WTC11 (cell line): ENCODE data around the gene CCNH. TPM values are rescaled to one million over a fixed set of nuclear protein-coding genes. Genes with fewer than 3 reads are reported as not detected.

Experiments
- ATAC-seq: fragments of 200-7000 bp; cut with Tn5 transposase; 2 replicates; pipeline ENCODE4 v1.10.0; 2021; ENCODE audit warnings: mild to moderate bottlenecking, moderate library complexity
- CTCF ChIA-PET: fragments of 300-600 bp; sonication (Branson Sonifier 250); formaldehyde crosslinking; loops from one replicate; lab custom pipeline; 2021; ENCODE audit warnings: antibody characterized with exemption; lab: Charles Lee
- POLR2A ChIA-PET: fragments of 350-600 bp; sonication (Branson Sonifier 250); formaldehyde crosslinking; loops from one replicate; lab custom pipeline; 2021; ENCODE audit warnings: antibody characterized with exemption; lab: Charles Lee
- DNase-seq: peaks from one replicate; pipeline ENCODE4 v3.0.0; 2021; ENCODE audit warnings: low spot score
- H3K27ac Mint-ChIP-seq: 2 replicates; pipeline ENCODE4 v1.8.0; 2021; ENCODE audit warnings: mixed read lengths
- H3K27me3 Mint-ChIP-seq: 2 replicates; pipeline ENCODE4 v1.8.0; 2021; ENCODE audit warnings: low read depth, mild to moderate bottlenecking, moderate library complexity, mixed read lengths
- H3K36me3 Mint-ChIP-seq: 2 replicates; pipeline ENCODE4 v1.8.0; 2021; ENCODE audit warnings: mixed read lengths
- H3K4me1 Mint-ChIP-seq: 2 replicates; pipeline ENCODE4 v1.8.0; 2022; ENCODE audit warnings: mixed read lengths
- H3K4me3 Mint-ChIP-seq: 2 replicates; pipeline ENCODE4 v1.8.0; 2021; ENCODE audit warnings: mild to moderate bottlenecking, moderate library complexity, mixed read lengths
- H3K9me3 Mint-ChIP-seq: 2 replicates; pipeline ENCODE4 v1.8.0; 2021; ENCODE audit warnings: mixed read lengths
- CREB1 ChIP-seq: sonication (generic); formaldehyde crosslinking; IDR thresholded peaks from 2 replicates; pipeline ENCODE4 v1.8.0; 2023; ENCODE audit warnings: mild to moderate bottlenecking, missing genetic modification reagents
- MYBL2 ChIP-seq: sonication (generic); formaldehyde crosslinking; IDR thresholded peaks from 2 replicates; pipeline ENCODE4 v1.8.1; 2023; ENCODE audit warnings: mild to moderate bottlenecking, moderate library complexity, missing genetic modification reagents
- SMAD4 ChIP-seq: sonication (generic); formaldehyde crosslinking; IDR thresholded peaks from 2 replicates; pipeline ENCODE4 v1.8.0; 2022; ENCODE audit warnings: mild to moderate bottlenecking, missing genetic modification reagents
- SP1 ChIP-seq: sonication (generic); formaldehyde crosslinking; conservative IDR thresholded peaks from 2 replicates; pipeline ENCODE4 v1.8.1; 2022; ENCODE audit warnings: missing genetic modification reagents
- TP53 ChIP-seq: sonication (generic); formaldehyde crosslinking; IDR thresholded peaks from 2 replicates; pipeline ENCODE4 v1.8.1; 2023; ENCODE audit warnings: mild to moderate bottlenecking, missing genetic modification reagents
- ZNF138 ChIP-seq: sonication (generic); formaldehyde crosslinking; conservative IDR thresholded peaks from 2 replicates; pipeline ENCODE4 v1.8.1; 2022; ENCODE audit warnings: mild to moderate bottlenecking, moderate library complexity, missing genetic modification reagents
- ZNF317 ChIP-seq: sonication (generic); formaldehyde crosslinking; IDR thresholded peaks from 2 replicates; pipeline ENCODE4 v1.8.1; 2023; ENCODE audit warnings: low read depth, mild to moderate bottlenecking, moderate library complexity, missing genetic modification reagents, borderline replicate concordance
- ZNF396 ChIP-seq: fragments of 250-450 bp; sonication (Bioruptor Pico); IDR thresholded peaks from 2 replicates; pipeline ENCODE4 v1.8.0; 2021; ENCODE audit warnings: mild to moderate bottlenecking, moderate library complexity, borderline replicate concordance
- total RNA-seq: library from RNA; stranded (reverse); gene quantifications from 3 replicates; pipeline ENCODE4 v1.2.3, GENCODE V29; 2021
- TF ChIP-seq, protein P1 (sequence below): sonication (generic); formaldehyde crosslinking; IDR thresholded peaks from 2 replicates; pipeline ENCODE4 v1.8.0; 2022; ENCODE audit warnings: mild to moderate bottlenecking, missing genetic modification reagents
- TF ChIP-seq, protein P2 (sequence below): fragments of 250-450 bp; sonication (Bioruptor Pico); IDR thresholded peaks from 2 replicates; pipeline ENCODE4 v1.9.0; 2021; ENCODE audit warnings: mild to moderate bottlenecking, borderline replicate concordance
- TF ChIP-seq, protein P3 (sequence below): sonication (generic); formaldehyde crosslinking; IDR thresholded peaks from 2 replicates; pipeline ENCODE4 v1.8.1; 2023; ENCODE audit warnings: mild to moderate bottlenecking, missing genetic modification reagents, moderate library complexity
- TF ChIP-seq, protein P4 (sequence below): sonication (generic); formaldehyde crosslinking; IDR thresholded peaks from 2 replicates; pipeline ENCODE4 v1.8.0; 2023; ENCODE audit warnings: missing genetic modification reagents, mild to moderate bottlenecking, borderline replicate concordance
- TF ChIP-seq, protein P5 (sequence below): sonication (generic); formaldehyde crosslinking; IDR thresholded peaks from 2 replicates; pipeline ENCODE4 v1.8.1; 2023; ENCODE audit warnings: mild to moderate bottlenecking, moderate library complexity, missing genetic modification reagents
- TF ChIP-seq, protein P6 (sequence below): sonication (generic); formaldehyde crosslinking; IDR thresholded peaks from 2 replicates; pipeline ENCODE4 v1.8.1; 2023; ENCODE audit warnings: mild to moderate bottlenecking, missing genetic modification reagents, moderate library complexity
- TF ChIP-seq, protein P7 (sequence below): sonication (generic); formaldehyde crosslinking; IDR thresholded peaks from 2 replicates; pipeline ENCODE4 v1.8.1; 2022; ENCODE audit warnings: missing genetic modification reagents, borderline replicate concordance
- TF ChIP-seq, protein P8 (sequence below): sonication (generic); formaldehyde crosslinking; IDR thresholded peaks from 2 replicates; pipeline ENCODE4 v1.8.1; 2023; ENCODE audit warnings: mild to moderate bottlenecking, missing genetic modification reagents

Gene CCNH
- total RNA-seq, 1 experiment from 2014 or later = 35.3 TPM

DNA sequence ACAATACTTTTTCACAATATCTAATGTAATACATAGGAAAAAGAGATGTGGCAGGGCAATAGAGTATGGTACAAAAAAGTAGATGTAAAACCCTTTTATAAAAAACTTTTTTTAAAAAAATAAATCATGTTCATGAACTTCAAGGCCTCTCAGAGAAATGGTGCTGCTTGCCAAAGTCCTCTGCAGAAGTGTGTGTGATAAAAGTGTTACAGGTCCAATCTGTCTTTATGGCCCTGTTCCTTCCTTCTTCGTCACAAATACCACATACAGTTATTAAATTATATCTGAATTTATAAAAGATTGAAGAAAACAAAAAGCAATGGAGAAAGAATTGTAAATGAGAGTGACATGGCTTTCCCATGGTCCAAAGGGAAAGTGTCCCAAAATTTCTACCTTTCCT is 21.7 kb upstream of the CCNH start:
- no peak overlapping the region for H3K4me3 Mint-ChIP-seq
- H3K36me3 Mint-ChIP-seq = no peaks in the 10 kb centered on the region
- H3K4me1 Mint-ChIP-seq = no peaks in the 10 kb centered on the region
- DNase-seq = no peak
- peaks cover under 1% of the 10 kb centered on the region for H3K9me3 Mint-ChIP-seq
- TF ChIP-seq ZNF138 (CRISPR knock-in tag) (no peak), MYBL2 (CRISPR knock-in tag) (no peak), SMAD4 (CRISPR knock-in tag) (no peak), SP1 (CRISPR knock-in tag) (no peak), TP53 (CRISPR knock-in tag) (no peak), CREB1 (no peak)
- TF ChIP-seq, protein P1, sequence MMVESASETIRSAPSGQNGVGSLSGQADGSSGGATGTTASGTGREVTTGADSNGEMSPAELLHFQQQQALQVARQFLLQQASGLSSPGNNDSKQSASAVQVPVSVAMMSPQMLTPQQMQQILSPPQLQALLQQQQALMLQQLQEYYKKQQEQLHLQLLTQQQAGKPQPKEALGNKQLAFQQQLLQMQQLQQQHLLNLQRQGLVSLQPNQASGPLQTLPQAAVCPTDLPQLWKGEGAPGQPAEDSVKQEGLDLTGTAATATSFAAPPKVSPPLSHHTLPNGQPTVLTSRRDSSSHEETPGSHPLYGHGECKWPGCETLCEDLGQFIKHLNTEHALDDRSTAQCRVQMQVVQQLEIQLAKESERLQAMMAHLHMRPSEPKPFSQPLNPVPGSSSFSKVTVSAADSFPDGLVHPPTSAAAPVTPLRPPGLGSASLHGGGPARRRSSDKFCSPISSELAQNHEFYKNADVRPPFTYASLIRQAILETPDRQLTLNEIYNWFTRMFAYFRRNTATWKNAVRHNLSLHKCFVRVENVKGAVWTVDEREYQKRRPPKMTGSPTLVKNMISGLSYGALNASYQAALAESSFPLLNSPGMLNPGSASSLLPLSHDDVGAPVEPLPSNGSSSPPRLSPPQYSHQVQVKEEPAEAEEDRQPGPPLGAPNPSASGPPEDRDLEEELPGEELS (CRISPR knock-in tag) = no peak
- TF ChIP-seq, protein P2, sequence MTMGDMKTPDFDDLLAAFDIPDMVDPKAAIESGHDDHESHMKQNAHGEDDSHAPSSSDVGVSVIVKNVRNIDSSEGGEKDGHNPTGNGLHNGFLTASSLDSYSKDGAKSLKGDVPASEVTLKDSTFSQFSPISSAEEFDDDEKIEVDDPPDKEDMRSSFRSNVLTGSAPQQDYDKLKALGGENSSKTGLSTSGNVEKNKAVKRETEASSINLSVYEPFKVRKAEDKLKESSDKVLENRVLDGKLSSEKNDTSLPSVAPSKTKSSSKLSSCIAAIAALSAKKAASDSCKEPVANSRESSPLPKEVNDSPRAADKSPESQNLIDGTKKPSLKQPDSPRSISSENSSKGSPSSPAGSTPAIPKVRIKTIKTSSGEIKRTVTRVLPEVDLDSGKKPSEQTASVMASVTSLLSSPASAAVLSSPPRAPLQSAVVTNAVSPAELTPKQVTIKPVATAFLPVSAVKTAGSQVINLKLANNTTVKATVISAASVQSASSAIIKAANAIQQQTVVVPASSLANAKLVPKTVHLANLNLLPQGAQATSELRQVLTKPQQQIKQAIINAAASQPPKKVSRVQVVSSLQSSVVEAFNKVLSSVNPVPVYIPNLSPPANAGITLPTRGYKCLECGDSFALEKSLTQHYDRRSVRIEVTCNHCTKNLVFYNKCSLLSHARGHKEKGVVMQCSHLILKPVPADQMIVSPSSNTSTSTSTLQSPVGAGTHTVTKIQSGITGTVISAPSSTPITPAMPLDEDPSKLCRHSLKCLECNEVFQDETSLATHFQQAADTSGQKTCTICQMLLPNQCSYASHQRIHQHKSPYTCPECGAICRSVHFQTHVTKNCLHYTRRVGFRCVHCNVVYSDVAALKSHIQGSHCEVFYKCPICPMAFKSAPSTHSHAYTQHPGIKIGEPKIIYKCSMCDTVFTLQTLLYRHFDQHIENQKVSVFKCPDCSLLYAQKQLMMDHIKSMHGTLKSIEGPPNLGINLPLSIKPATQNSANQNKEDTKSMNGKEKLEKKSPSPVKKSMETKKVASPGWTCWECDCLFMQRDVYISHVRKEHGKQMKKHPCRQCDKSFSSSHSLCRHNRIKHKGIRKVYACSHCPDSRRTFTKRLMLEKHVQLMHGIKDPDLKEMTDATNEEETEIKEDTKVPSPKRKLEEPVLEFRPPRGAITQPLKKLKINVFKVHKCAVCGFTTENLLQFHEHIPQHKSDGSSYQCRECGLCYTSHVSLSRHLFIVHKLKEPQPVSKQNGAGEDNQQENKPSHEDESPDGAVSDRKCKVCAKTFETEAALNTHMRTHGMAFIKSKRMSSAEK (CRISPR knock-in tag) = no peak
- TF ChIP-seq, protein P3, sequence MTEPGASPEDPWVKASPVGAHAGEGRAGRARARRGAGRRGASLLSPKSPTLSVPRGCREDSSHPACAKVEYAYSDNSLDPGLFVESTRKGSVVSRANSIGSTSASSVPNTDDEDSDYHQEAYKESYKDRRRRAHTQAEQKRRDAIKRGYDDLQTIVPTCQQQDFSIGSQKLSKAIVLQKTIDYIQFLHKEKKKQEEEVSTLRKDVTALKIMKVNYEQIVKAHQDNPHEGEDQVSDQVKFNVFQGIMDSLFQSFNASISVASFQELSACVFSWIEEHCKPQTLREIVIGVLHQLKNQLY (CRISPR knock-in tag) = no peak
- TF ChIP-seq, protein P4, sequence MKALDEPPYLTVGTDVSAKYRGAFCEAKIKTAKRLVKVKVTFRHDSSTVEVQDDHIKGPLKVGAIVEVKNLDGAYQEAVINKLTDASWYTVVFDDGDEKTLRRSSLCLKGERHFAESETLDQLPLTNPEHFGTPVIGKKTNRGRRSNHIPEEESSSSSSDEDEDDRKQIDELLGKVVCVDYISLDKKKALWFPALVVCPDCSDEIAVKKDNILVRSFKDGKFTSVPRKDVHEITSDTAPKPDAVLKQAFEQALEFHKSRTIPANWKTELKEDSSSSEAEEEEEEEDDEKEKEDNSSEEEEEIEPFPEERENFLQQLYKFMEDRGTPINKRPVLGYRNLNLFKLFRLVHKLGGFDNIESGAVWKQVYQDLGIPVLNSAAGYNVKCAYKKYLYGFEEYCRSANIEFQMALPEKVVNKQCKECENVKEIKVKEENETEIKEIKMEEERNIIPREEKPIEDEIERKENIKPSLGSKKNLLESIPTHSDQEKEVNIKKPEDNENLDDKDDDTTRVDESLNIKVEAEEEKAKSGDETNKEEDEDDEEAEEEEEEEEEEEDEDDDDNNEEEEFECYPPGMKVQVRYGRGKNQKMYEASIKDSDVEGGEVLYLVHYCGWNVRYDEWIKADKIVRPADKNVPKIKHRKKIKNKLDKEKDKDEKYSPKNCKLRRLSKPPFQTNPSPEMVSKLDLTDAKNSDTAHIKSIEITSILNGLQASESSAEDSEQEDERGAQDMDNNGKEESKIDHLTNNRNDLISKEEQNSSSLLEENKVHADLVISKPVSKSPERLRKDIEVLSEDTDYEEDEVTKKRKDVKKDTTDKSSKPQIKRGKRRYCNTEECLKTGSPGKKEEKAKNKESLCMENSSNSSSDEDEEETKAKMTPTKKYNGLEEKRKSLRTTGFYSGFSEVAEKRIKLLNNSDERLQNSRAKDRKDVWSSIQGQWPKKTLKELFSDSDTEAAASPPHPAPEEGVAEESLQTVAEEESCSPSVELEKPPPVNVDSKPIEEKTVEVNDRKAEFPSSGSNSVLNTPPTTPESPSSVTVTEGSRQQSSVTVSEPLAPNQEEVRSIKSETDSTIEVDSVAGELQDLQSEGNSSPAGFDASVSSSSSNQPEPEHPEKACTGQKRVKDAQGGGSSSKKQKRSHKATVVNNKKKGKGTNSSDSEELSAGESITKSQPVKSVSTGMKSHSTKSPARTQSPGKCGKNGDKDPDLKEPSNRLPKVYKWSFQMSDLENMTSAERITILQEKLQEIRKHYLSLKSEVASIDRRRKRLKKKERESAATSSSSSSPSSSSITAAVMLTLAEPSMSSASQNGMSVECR (CRISPR knock-in tag) = no peak
- TF ChIP-seq, all 79 proteins: peak for 0
- Mint-ChIP-seq H3K27me3 (no peaks in the 10 kb centered on the region), H3K27ac (no peak overlapping the region)
- ATAC-seq = no peak
- POLR2A ChIA-PET = no interaction called here
- CTCF ChIA-PET = no interaction called here

DNA sequence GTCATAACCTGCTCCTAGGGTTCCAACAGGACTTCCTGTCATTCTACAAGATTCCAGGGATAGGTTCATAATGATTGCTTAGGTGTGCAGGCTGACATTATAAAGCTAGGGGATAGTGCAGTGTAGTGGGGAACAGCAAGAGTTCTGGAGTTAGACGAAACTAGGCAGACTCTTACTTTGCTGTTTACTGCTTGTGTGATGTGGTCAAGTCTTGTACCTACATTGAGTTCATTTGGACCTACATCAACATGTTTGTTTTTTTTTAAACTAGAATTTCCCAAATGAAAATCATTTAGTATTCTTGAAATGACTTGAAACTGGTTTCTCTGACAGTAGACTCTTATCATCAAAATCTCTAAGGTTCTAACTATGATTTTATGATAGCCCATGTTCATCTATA is 21.2 kb upstream of the CCNH start:
- CTCF ChIA-PET = no interaction called here
- no peak for ATAC-seq
- Mint-ChIP-seq H3K4me1 (no peaks in the 10 kb centered on the region), H3K4me3 (no peak overlapping the region), H3K36me3 (no peaks in the 10 kb centered on the region), H3K27ac (no peak overlapping the region), H3K27me3 (no peaks in the 10 kb centered on the region), H3K9me3 (no peaks in the 10 kb centered on the region)
- POLR2A ChIA-PET = interaction anchor here (0.6 kb wide), 1 partner anchor 31 kb away, joined by 4 read pairs; no protein-coding TSS in a partner anchor
- DNase-seq = no peak
- TF ChIP-seq, protein P5, sequence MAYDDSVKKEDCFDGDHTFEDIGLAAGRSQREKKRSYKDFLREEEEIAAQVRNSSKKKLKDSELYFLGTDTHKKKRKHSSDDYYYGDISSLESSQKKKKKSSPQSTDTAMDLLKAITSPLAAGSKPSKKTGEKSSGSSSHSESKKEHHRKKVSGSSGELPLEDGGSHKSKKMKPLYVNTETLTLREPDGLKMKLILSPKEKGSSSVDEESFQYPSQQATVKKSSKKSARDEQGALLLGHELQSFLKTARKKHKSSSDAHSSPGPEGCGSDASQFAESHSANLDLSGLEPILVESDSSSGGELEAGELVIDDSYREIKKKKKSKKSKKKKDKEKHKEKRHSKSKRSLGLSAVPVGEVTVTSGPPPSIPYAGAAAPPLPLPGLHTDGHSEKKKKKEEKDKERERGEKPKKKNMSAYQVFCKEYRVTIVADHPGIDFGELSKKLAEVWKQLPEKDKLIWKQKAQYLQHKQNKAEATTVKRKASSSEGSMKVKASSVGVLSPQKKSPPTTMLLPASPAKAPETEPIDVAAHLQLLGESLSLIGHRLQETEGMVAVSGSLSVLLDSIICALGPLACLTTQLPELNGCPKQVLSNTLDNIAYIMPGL (CRISPR knock-in tag) = no peak
- TF ChIP-seq ZNF396 (CRISPR knock-in tag) = no peak
- TF ChIP-seq, protein P6, sequence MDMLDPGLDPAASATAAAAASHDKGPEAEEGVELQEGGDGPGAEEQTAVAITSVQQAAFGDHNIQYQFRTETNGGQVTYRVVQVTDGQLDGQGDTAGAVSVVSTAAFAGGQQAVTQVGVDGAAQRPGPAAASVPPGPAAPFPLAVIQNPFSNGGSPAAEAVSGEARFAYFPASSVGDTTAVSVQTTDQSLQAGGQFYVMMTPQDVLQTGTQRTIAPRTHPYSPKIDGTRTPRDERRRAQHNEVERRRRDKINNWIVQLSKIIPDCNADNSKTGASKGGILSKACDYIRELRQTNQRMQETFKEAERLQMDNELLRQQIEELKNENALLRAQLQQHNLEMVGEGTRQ (CRISPR knock-in tag) = no peak
- TF ChIP-seq, protein P7, sequence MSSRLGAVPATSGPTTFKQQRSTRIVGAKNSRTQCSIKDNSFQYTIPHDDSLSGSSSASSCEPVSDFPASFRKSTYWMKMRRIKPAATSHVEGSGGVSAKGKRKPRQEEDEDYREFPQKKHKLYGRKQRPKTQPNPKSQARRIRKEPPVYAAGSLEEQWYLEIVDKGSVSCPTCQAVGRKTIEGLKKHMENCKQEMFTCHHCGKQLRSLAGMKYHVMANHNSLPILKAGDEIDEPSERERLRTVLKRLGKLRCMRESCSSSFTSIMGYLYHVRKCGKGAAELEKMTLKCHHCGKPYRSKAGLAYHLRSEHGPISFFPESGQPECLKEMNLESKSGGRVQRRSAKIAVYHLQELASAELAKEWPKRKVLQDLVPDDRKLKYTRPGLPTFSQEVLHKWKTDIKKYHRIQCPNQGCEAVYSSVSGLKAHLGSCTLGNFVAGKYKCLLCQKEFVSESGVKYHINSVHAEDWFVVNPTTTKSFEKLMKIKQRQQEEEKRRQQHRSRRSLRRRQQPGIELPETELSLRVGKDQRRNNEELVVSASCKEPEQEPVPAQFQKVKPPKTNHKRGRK (CRISPR knock-in tag) = no peak
- TF ChIP-seq, protein P8, sequence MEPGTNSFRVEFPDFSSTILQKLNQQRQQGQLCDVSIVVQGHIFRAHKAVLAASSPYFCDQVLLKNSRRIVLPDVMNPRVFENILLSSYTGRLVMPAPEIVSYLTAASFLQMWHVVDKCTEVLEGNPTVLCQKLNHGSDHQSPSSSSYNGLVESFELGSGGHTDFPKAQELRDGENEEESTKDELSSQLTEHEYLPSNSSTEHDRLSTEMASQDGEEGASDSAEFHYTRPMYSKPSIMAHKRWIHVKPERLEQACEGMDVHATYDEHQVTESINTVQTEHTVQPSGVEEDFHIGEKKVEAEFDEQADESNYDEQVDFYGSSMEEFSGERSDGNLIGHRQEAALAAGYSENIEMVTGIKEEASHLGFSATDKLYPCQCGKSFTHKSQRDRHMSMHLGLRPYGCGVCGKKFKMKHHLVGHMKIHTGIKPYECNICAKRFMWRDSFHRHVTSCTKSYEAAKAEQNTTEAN (CRISPR knock-in tag) = no peak
- no peak for TF ChIP-seq ZNF317 (CRISPR knock-in tag)
